DMS153 treated with DMSO at 0.1 percent for 48 hours (cell line): ENCODE data around the gene ZBTB18.

Experiments used
- DNase-seq: peaks from one replicate; lab custom pipeline; 2025; ENCODE audit not compliant: unreplicated experiment; lab: John Stamatoyannopoulos, UW

Gene ZBTB18

GRCh38 chr1:244087611-244088010 lies 36.5 kb downstream of the ZBTB18 start:
- DNase-seq = no peak

GRCh38 chr1:244088161-244088560 lies 37.1 kb downstream of the ZBTB18 start:
- no peak for DNase-seq

- DNase-seq = no peak
Observed at GRCh38 chr1:244089561-244089960, 38.5 kb downstream of the ZBTB18 start.

- no peak for DNase-seq
Observed at GRCh38 chr1:244090645-244091044, 39.6 kb downstream of the ZBTB18 start.

- DNase-seq = no peak
Observed at GRCh38 chr1:244092293-244092963, 41.3 kb downstream of the ZBTB18 start.

- DNase-seq = peak; percentile 74
Observed at GRCh38 chr1:244092964-244093638, 42.0 kb downstream of the ZBTB18 start.

- DNase-seq = no peak
Observed at GRCh38 chr1:244094880-244095528, 43.9 kb downstream of the ZBTB18 start.

GRCh38 chr1:244095529-244095911 lies 44.4 kb downstream of the ZBTB18 start:
- no peak for DNase-seq

- DNase-seq = no peak
Observed at GRCh38 chr1:244096066-244096610, 45.1 kb downstream of the ZBTB18 start.

- DNase-seq = no peak
Observed at GRCh38 chr1:244096691-244097090, 45.6 kb downstream of the ZBTB18 start.

GRCh38 chr1:244097523-244098405 lies 46.7 kb downstream of the ZBTB18 start:
- no peak for DNase-seq

GRCh38 chr1:244099258-244099930 lies 48.3 kb downstream of the ZBTB18 start:
- no peak for DNase-seq

GRCh38 chr1:244100276-244100675 lies 49.2 kb downstream of the ZBTB18 start:
- DNase-seq = no peak

GRCh38 chr1:244100704-244101453 lies 49.8 kb downstream of the ZBTB18 start:
- no peak for DNase-seq

- no peak for DNase-seq
Observed at GRCh38 chr1:244102046-244102445, 51.0 kb downstream of the ZBTB18 start.

GRCh38 chr1:244102468-244102867 lies 51.4 kb downstream of the ZBTB18 start:
- no peak for DNase-seq

GRCh38 chr1:244104309-244105060 lies 53.4 kb downstream of the ZBTB18 start:
- DNase-seq = no peak

GRCh38 chr1:244106176-244106575 lies 55.1 kb downstream of the ZBTB18 start:
- no peak for DNase-seq
